Epithelial cell of esophagus (primary cell): ENCODE results near the gene SMARCD1.
A peak's percentile ranks its signal among the peaks of the same experiment; 100 is the strongest.

Source experiments
- DNase-seq: peaks from one replicate; pipeline ENCODE4 v3.0.0; 2010; ENCODE audit warnings: low read depth
- H3K4me3 ChIP-seq: 2 replicates; pipeline ENCODE4 v1.5.1; 2011; ENCODE audit warnings: mild to moderate bottlenecking, low read length, control low read depth
- TF ChIP-seq, protein P1 (sequence below): IDR thresholded peaks from 2 replicates; pipeline ENCODE4 v1.5.1; 2011; ENCODE audit warnings: low read depth, mild to moderate bottlenecking, low read length, control low read depth, inconsistent platforms; ENCODE audit not compliant: insufficient read depth; ENCODE audit errors: missing control alignments

SMARCD1 gene

GRCh38 chr12:50103767-50104321 lies 18.7 kb downstream of the SMARCD1 start, which contains the start of gene GPD1:
Gene GPD1 (plus strand): TSS chr12:50104008. CDS start chr12:50104051, 43 bp downstream.
- no peak within 1 kb of the TSS for H3K4me3 ChIP-seq
- peak; percentile 72 for DNase-seq
- TF ChIP-seq, protein P1, sequence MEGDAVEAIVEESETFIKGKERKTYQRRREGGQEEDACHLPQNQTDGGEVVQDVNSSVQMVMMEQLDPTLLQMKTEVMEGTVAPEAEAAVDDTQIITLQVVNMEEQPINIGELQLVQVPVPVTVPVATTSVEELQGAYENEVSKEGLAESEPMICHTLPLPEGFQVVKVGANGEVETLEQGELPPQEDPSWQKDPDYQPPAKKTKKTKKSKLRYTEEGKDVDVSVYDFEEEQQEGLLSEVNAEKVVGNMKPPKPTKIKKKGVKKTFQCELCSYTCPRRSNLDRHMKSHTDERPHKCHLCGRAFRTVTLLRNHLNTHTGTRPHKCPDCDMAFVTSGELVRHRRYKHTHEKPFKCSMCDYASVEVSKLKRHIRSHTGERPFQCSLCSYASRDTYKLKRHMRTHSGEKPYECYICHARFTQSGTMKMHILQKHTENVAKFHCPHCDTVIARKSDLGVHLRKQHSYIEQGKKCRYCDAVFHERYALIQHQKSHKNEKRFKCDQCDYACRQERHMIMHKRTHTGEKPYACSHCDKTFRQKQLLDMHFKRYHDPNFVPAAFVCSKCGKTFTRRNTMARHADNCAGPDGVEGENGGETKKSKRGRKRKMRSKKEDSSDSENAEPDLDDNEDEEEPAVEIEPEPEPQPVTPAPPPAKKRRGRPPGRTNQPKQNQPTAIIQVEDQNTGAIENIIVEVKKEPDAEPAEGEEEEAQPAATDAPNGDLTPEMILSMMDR, result peak; percentile 33

DNA sequence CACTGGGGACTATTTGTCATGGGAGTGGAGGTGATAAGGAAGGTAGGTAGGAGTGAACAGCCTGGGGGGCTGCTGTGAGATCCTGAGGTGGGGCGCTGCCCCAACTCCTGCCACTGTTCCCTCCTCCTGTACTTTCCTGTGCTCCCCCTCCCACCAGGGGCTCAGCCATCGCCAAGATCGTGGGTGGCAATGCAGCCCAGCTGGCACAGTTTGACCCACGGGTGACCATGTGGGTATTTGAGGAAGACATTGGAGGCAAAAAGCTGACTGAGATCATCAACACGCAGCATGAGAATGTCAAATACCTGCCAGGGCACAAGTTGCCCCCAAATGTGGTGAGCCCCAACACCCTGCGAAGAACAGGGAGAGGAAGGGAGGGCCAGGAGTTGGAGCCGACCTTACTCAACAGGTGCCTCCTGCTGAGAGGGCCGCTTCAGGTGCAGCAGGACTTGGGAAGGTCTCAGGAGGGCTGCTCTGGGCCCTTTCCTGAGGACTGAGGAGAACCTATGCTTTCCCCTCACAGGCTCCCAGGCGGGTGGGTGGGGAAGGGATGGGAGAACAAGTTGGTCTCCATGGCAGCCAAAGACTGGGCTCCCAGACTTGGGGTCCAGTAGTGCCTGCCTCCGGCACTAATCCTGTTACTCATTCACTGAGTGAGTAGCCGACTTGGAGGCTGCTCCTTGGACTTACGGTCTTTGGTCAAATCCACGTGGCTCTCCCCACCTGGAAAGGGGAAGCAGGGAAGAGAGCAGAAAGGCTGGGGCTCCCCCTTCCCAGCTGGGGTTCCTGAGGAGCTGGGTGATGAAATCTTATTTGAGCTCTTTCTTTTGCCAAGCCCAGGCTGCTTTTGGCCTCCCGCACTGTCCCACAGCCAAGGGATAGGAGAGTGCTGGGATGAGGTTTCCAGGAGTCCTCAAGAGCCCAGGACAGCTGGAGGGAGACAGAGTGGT lies 19.6 kb downstream of the SMARCD1 start:
- no peak for DNase-seq
- H3K4me3 ChIP-seq, result no peak overlapping the region
- TF ChIP-seq, protein P1, result no peak

DNA sequence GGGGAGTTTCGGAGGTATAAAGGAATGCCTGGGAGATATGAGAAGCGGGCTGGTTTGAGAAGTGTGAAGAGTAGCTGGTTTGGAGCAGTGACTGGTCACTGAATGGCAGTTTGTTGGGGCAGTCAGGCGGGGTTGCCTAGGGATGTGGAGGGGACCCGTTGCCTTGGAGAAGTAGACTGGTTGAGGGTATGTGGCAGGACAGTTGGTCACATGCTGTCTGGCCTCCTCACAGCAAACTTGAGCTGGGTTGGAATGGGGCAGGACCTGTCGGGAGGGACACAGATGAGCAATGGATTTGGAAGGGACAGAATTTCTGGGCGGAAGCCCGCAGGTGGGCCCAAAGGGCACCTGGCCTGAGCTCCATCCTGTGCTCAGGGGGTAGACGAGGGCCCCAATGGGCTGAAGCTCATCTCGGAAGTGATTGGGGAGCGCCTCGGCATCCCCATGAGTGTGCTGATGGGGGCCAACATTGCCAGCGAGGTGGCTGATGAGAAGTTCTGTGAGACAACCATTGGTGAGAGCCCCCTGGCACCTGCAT lies 20.8 kb downstream of the SMARCD1 start:
- DNase-seq, result no peak
- TF ChIP-seq, protein P1, result no peak
- no peak overlapping the region for H3K4me3 ChIP-seq

- TF ChIP-seq, protein P1, result no peak
- DNase-seq, result no peak
Measured at GRCh38 chr12:50106907-50107306, 21.8 kb downstream of the SMARCD1 start.

DNA sequence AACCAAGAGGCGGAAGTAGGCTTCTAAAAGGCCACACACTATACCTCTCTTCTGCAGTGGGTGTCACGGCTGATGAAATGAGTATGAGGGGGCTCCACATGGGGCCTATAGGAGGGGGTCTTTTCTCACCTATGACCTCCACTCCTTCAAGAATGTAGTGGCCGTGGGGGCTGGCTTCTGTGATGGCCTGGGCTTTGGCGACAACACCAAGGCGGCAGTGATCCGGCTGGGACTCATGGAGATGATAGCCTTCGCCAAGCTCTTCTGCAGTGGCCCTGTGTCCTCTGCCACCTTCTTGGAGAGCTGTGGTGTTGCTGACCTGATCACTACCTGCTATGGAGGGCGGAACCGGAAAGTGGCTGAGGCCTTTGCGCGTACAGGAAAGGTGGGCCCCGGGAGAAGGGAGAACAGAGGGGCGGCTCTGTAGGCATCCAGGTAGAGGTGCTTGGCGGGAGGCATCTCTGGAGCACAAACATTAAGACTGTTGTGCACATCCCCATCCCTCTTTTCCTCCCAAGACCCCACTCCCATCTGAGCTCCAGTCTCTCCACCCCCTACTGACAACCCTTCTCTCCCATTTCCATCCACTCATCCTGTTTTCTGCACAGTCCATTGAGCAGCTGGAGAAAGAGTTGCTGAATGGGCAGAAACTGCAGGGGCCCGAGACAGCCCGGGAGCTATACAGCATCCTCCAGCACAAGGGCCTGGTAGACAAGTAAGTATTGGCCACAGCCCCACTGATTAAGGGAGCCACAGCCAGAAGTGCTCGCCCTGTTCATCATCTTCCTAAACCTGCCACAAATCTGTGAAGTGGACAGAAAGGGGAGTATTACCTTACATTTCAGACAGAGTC lies 22.5 kb downstream of the SMARCD1 start:
- no peak for DNase-seq
- TF ChIP-seq, protein P1, result no peak
- H3K4me3 ChIP-seq, result no peak overlapping the region

More at GRCh38 chr12:50106907-50107306, 21.8 kb downstream of the SMARCD1 start:
- no peak overlapping the region for H3K4me3 ChIP-seq

DNA sequence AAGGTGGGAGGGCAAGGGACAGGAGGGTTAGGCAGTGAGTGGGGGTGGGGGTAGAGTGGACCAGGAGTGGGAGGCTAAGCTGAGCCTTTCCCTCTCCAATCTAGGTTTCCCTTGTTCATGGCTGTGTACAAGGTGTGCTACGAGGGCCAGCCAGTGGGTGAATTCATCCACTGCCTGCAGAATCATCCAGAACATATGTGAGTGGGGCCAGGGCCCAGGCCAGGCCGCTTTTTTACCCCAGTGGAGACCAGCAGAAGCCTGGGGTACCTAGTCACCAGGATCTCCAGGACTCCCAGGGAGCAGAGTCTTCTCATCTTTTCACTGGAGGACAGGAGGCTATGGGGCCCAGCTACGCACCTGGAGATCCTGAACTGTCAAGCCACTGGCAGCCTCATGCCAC lies 24.2 kb downstream of the SMARCD1 start:
- DNase-seq, result no peak
- no peak overlapping the region for H3K4me3 ChIP-seq
- TF ChIP-seq, protein P1, result no peak
